Endothelial cell of umbilical vein (primary cell): ENCODE data around the gene PLA2G10. TPM values are rescaled to one million over a fixed set of nuclear protein-coding genes. Genes with fewer than 3 reads are reported as not detected.
"Not testable (repeated sequence)": the region's sequence is repeated elsewhere in the genome, so short reads cannot be mapped to it uniquely, and the experiment has no call there.

Experiments used
- BruUV-seq: library from RNA; stranded (reverse); fragments of 400-500 nt; replicated peaks from 2 replicates; lab custom pipeline; 2021; lab: Mats Ljungman, UMichigan
- CTCF ChIA-PET: fragments of 300-600, 350-600 bp; sonication (Branson Sonifier 250); formaldehyde crosslinking; loops from one replicate; lab custom pipeline; 2021; ENCODE audit warnings: antibody characterized with exemption, inconsistent platforms; lab: Charles Lee
- POLR2A ChIA-PET: fragments of 300-600, 350-600 bp; sonication (Branson Sonifier 250); formaldehyde crosslinking; loops from one replicate; lab custom pipeline; 2021; ENCODE audit warnings: antibody characterized with exemption, inconsistent platforms; lab: Charles Lee
- DNase-seq: peaks from one replicate; pipeline ENCODE4 v3.0.0-alpha.2; 2011; ENCODE audit warnings: low read depth, low spot score
- FAIRE-seq: peaks from 2 replicates; lab custom pipeline; 2011; peaks lifted over from hg19 to GRCh38; lab: Jason Lieb, UNC
- H2AFZ ChIP-seq: 2 replicates; pipeline ENCODE4 v1.6.0; 2012; ENCODE audit warnings: low read depth, low read length, control low read depth, inconsistent platforms
- H3K27ac ChIP-seq: 2 replicates; pipeline ENCODE4 v1.5.1; 2011; ENCODE audit warnings: low read depth, mild to moderate bottlenecking, control low read depth, low read length, moderate library complexity; ENCODE audit not compliant: insufficient read depth
- H3K27me3 ChIP-seq, 2 experiments: 2 replicates each; pipeline versions ENCODE4 v1.6.0 to v1.6.1; 2011; ENCODE audit warnings: low read length in 2 of 2, mixed read lengths in 1 of 2; ENCODE audit not compliant: control insufficient read depth in 2 of 2, insufficient read depth in 2 of 2
- H3K36me3 ChIP-seq, 2 experiments: 2 replicates in 1 of 2; 3 replicates in 1 of 2; pipeline ENCODE4 v1.5.1; 2011; ENCODE audit warnings: low read length in 2 of 2, mild to moderate bottlenecking in 1 of 2, moderate library complexity in 1 of 2; ENCODE audit not compliant: control insufficient read depth in 2 of 2, insufficient read depth in 2 of 2; ENCODE audit errors: extremely low read depth in 1 of 2
- H3K4me1 ChIP-seq: 3 replicates; pipeline ENCODE4 v1.5.1; 2011; ENCODE audit warnings: mild to moderate bottlenecking, low read length; ENCODE audit not compliant: control insufficient read depth, insufficient read depth; ENCODE audit errors: extremely low read depth
- H3K4me2 ChIP-seq: 2 replicates; pipeline ENCODE4 v1.6.1; 2011; ENCODE audit warnings: low read length, control low read depth, mixed read lengths; ENCODE audit not compliant: insufficient read depth
- H3K4me3 ChIP-seq, 3 experiments: fragments of 200-600 bp in 1 of 3; sonication (generic), shearing (Covaris generic) in 1 of 3; replicated peaks in 1 of 3; 2 replicates each; pipeline ENCODE4 v1.5.1; 2011 to 2016; ENCODE audit warnings: control low read depth in 3 of 3, low read length in 3 of 3, mild to moderate bottlenecking in 2 of 3, inconsistent platforms in 1 of 3, low read depth in 1 of 3, moderate library complexity in 1 of 3; ENCODE audit not compliant: insufficient read depth in 1 of 3
- H3K79me2 ChIP-seq: 2 replicates; pipeline ENCODE4 v1.6.0; 2012; ENCODE audit warnings: low read length, inconsistent platforms; ENCODE audit not compliant: control insufficient read depth, insufficient read depth
- H3K9ac ChIP-seq: replicated peaks from 2 replicates; pipeline ENCODE3; 2011; ENCODE audit warnings: low read length, control low read depth; ENCODE audit not compliant: insufficient read depth; ENCODE audit errors: extremely low read depth
- H3K9me1 ChIP-seq: replicated peaks from 3 replicates; pipeline ENCODE4 v1.6.0; 2011; ENCODE audit warnings: mild to moderate bottlenecking, low read length; ENCODE audit not compliant: control insufficient read depth, insufficient read depth; ENCODE audit errors: extremely low read depth
- H3K9me3 ChIP-seq: replicated peaks from 2 replicates; pipeline ENCODE4 v1.5.1; 2012; ENCODE audit warnings: low read length, inconsistent platforms; ENCODE audit not compliant: control insufficient read depth, insufficient read depth
- H4K20me1 ChIP-seq: replicated peaks from 2 replicates; pipeline ENCODE3; 2011; ENCODE audit warnings: mild to moderate bottlenecking, low read length; ENCODE audit not compliant: control insufficient read depth, insufficient read depth; ENCODE audit errors: extremely low read depth
- EZH2 ChIP-seq: IDR thresholded peaks from 2 replicates; pipeline ENCODE4 v1.6.1; 2012; ENCODE audit warnings: borderline replicate concordance, low read depth, mild to moderate bottlenecking, moderate library complexity, low read length, inconsistent platforms; ENCODE audit not compliant: severe bottlenecking
- FOS ChIP-seq: IDR thresholded peaks from 2 replicates; pipeline ENCODE4 v1.6.1; 2011; ENCODE audit warnings: mild to moderate bottlenecking, low read length, moderate library complexity, borderline replicate concordance; ENCODE audit not compliant: insufficient read depth
- GATA2 ChIP-seq: IDR thresholded peaks from 2 replicates; pipeline ENCODE4 v1.7.0; 2011; ENCODE audit warnings: low read depth, mild to moderate bottlenecking, moderate library complexity, mixed read lengths, low read length; ENCODE audit not compliant: insufficient read length, insufficient read depth
- JUN ChIP-seq: IDR thresholded peaks from 2 replicates; pipeline ENCODE4 v1.6.1; 2011; ENCODE audit warnings: borderline replicate concordance, low read depth; ENCODE audit not compliant: insufficient read length, insufficient read depth
- MAX ChIP-seq: IDR thresholded peaks from 2 replicates; pipeline ENCODE4 v1.6.1; 2011; ENCODE audit not compliant: insufficient read depth, insufficient read length
- MYC ChIP-seq: IDR thresholded peaks from one replicate; pipeline ENCODE4 v1.6.1; 2011; ENCODE audit warnings: mild to moderate bottlenecking, low read depth, low read length
- POLR2A ChIP-seq: IDR thresholded peaks from 2 replicates; pipeline ENCODE4 v1.6.1; 2012; ENCODE audit warnings: low read depth, mild to moderate bottlenecking, control low read depth, low read length
- POLR2AphosphoS5 ChIP-seq: IDR thresholded peaks from 2 replicates; pipeline ENCODE4 v1.6.1; 2012; ENCODE audit warnings: low read depth, mild to moderate bottlenecking, control low read depth, low read length, moderate library complexity; ENCODE audit not compliant: insufficient read depth
- dilution Hi-C: fragments of 300-500 bp; cut with MboI; formaldehyde crosslinking; loops from one replicate; pipeline ENCODE4 v1.15.0; 2019; ENCODE audit warnings: low sequenced_read_pairs; ENCODE audit not compliant: extremely low pct_ligation_motif_present
- intact Hi-C: fragments of 100-400 bp; cut with micrococcal nuclease; formaldehyde crosslinking; loops from one replicate; pipeline ENCODE4 v1.10.0; 2022
- polyA plus RNA-seq, 4 experiments: library from polyadenylated mRNA; depleted of rRNA in 3 of 4; stranded (reverse) in 3 of 4; unstranded in 1 of 4; fragments of >200 nt; gene quantifications; 2 replicates each; pipeline versions ENCODE4 v1.2.1 to v1.2.3, GENCODE V29; 2011 to 2012; ENCODE audit warnings: missing spikeins in 1 of 4
- total RNA-seq: library from RNA; stranded (reverse); gene quantifications from 2 replicates; pipeline ENCODE4 v1.2.3, GENCODE V29; 2021

PLA2G10 gene
- total and polyA plus RNA-seq, 2 donors (not counting 3 experiments of a cell fraction or from before 2014, with no cell fraction given): 0.25 TPM; not detected in 1

- BruUV-seq, intact Hi-C loops, H3K9ac ChIP-seq, H3K36me3 ChIP-seq, POLR2A ChIA-PET, H3K9me1 ChIP-seq, DNase-seq, H3K27ac ChIP-seq, CTCF ChIA-PET, H3K27me3 ChIP-seq, H3K4me2 ChIP-seq, H3K4me3 ChIP-seq, dilution Hi-C loops, H2AFZ ChIP-seq, H3K9me3 ChIP-seq, FAIRE-seq: not testable (repeated sequence)
- Histone ChIP-seq H3K79me2 (peaks cover 87% of the 10 kb centered on the region), H3K4me1 (peaks cover 15% of the 10 kb centered on the region), H4K20me1 (peaks cover 13% of the 10 kb centered on the region)
Measured at GRCh38 chr16:14636179-14636950, 57.7 kb downstream of the PLA2G10 start.

GRCh38 chr16:14635395-14636165, 58.5 kb downstream of the PLA2G10 start:
- no peaks in the 10 kb centered on the region for H3K27me3 ChIP-seq
- BruUV-seq: no TSS peak
- CTCF ChIA-PET: no interaction called here
- no peak overlapping the region for H3K4me3 ChIP-seq
- H3K4me2 ChIP-seq: no peak overlapping the region
- H3K79me2 ChIP-seq: peaks cover 79% of the 10 kb centered on the region
- TF ChIP-seq JUN (no peak), POLR2A (no peak), POLR2AphosphoS5 (no peak), FOS (no peak), MAX (no peak), GATA2 (no peak), MYC (no peak), EZH2 (no peak)
- peaks cover 2 to 5% of the 10 kb centered on the region in 2 experiments for H3K36me3 ChIP-seq
- intact Hi-C loops (no loop called here), dilution Hi-C loops (no loop called here)
- FAIRE-seq (no peak), DNase-seq (no peak)
- no peak overlapping the region for H2AFZ ChIP-seq
- H3K4me1 ChIP-seq: peaks cover 15% of the 10 kb centered on the region
- peaks cover 13% of the 10 kb centered on the region for H4K20me1 ChIP-seq
- H3K9me1 ChIP-seq: no peaks in the 10 kb centered on the region
- no peaks in the 10 kb centered on the region for H3K9me3 ChIP-seq
- no peak overlapping the region for H3K9ac ChIP-seq
- H3K27ac ChIP-seq: no peak overlapping the region
- POLR2A ChIA-PET: no interaction called here
